B cell (primary cell): ENCODE measurements around the gene SLC23A2.
"Not testable (repeated sequence)": the region's sequence is repeated elsewhere in the genome, so short reads cannot be mapped to it uniquely, and the experiment has no call there.

ENCODE experiments used
- EZH2 ChIP-seq: IDR thresholded peaks from 2 replicates; pipeline ENCODE4 v1.6.1; 2012; ENCODE audit warnings: borderline replicate concordance, low read depth, mild to moderate bottlenecking, moderate library complexity, low read length; ENCODE audit not compliant: insufficient read depth, poor library complexity, severe bottlenecking
- TF ChIP-seq, protein P1 (sequence below): fragments of 200-600 bp; IDR thresholded peaks from one replicate; pipeline ENCODE4 v1.8.0; 2022; ENCODE audit warnings: antibody characterized with exemption, mild to moderate bottlenecking

DNA sequence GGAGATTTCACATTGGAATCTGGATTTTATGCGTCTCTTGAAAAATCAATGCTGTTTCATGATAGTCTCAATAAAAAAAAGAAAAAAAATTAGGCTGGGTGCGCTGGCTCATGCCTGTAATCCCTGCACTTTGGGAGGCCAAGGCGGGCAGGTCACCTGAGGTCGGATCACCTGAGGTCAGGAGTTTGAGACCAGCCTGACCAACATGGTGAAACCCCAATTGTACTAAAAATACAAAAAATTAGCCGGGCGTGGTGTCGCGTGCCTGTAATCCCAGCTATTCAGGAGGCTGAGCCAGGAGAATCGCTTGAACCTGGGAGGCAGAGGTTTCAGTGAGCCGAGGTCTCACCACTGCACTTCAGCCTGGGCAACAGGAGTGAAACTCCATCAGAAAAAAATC lies 30.4 kb upstream of the SLC23A2 start:
- TF ChIP-seq, protein P1, sequence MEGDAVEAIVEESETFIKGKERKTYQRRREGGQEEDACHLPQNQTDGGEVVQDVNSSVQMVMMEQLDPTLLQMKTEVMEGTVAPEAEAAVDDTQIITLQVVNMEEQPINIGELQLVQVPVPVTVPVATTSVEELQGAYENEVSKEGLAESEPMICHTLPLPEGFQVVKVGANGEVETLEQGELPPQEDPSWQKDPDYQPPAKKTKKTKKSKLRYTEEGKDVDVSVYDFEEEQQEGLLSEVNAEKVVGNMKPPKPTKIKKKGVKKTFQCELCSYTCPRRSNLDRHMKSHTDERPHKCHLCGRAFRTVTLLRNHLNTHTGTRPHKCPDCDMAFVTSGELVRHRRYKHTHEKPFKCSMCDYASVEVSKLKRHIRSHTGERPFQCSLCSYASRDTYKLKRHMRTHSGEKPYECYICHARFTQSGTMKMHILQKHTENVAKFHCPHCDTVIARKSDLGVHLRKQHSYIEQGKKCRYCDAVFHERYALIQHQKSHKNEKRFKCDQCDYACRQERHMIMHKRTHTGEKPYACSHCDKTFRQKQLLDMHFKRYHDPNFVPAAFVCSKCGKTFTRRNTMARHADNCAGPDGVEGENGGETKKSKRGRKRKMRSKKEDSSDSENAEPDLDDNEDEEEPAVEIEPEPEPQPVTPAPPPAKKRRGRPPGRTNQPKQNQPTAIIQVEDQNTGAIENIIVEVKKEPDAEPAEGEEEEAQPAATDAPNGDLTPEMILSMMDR, result not testable (repeated sequence)
- TF ChIP-seq EZH2, result not testable (repeated sequence)
